DND-41 (cell line): ENCODE measurements around the gene AGPAT3.

Source experiments
- EZH2 ChIP-seq: IDR thresholded peaks from 3 replicates; pipeline ENCODE4 v1.6.1; 2012; ENCODE audit warnings: borderline replicate concordance, low read depth, mild to moderate bottlenecking, moderate library complexity, low read length, inconsistent platforms; ENCODE audit not compliant: severe bottlenecking
- TF ChIP-seq, protein P1 (sequence below): IDR thresholded peaks from 2 replicates; pipeline ENCODE4 v1.5.1; 2012; ENCODE audit warnings: borderline replicate concordance, low read length, moderate library complexity, mild to moderate bottlenecking; ENCODE audit not compliant: poor library complexity, severe bottlenecking; ENCODE audit errors: extremely low read depth

DNA sequence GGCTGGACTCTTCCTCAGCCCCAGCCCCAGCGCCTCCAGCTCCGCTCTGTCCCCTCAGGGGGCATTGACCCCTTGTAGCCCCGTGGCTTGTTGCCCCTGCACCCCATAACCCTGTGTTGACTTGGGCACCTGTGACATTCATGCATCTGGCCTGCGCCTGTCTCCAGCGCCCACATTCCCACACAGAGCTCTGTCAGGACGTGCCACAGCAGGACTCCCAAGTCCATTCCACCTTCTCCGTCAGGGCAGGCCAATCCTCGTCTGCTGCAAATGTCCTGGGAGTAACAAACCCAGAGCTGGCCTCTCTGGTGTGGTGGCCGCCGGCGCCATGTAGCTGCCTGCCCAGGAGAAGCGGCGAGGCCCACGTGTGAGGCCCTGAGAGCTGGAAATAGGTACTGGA is 60.6 kb downstream of the AGPAT3 start:
- TF ChIP-seq, protein P1, sequence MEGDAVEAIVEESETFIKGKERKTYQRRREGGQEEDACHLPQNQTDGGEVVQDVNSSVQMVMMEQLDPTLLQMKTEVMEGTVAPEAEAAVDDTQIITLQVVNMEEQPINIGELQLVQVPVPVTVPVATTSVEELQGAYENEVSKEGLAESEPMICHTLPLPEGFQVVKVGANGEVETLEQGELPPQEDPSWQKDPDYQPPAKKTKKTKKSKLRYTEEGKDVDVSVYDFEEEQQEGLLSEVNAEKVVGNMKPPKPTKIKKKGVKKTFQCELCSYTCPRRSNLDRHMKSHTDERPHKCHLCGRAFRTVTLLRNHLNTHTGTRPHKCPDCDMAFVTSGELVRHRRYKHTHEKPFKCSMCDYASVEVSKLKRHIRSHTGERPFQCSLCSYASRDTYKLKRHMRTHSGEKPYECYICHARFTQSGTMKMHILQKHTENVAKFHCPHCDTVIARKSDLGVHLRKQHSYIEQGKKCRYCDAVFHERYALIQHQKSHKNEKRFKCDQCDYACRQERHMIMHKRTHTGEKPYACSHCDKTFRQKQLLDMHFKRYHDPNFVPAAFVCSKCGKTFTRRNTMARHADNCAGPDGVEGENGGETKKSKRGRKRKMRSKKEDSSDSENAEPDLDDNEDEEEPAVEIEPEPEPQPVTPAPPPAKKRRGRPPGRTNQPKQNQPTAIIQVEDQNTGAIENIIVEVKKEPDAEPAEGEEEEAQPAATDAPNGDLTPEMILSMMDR, result no peak
- TF ChIP-seq EZH2, result no peak
